ENCODE data around the gene LRSAM1. TPM values are rescaled to one million over a fixed set of nuclear protein-coding genes. Genes with fewer than 3 reads are reported as not detected.

The LRSAM1 gene
- 28.5 TPM for total RNA-seq

GRCh38 chr9:127450830-127451607, at the start of gene LRSAM1, which contains the start of gene RPL12:
Gene LRSAM1, plus strand, starts transcription at chr9:127451510. Its CDS starts 3,018 bp downstream, at chr9:127454528.
Gene RPL12, minus strand, starts transcription at chr9:127451406. Its CDS starts 89 bp downstream, at chr9:127451317.

GRCh38 chr9:127423934-127424675, 27.2 kb upstream of the LRSAM1 start, which contains the start of gene ZNF79:
Gene ZNF79, plus strand, starts transcription at chr9:127424382. Its CDS starts 406 bp downstream, at chr9:127424788.

Small RNA genes within 50 kb of the gene (small RNA-seq; reads per million reads assigned to genes)
- gene RF00019 (ENCODE audit: low replicate concordance) (not detected), gene SNORA65 (ENCODE audit: low replicate concordance) (57.5 reads per million, percentile 94 among the genes with 10 or more reads in this experiment)

Other genes with a start within 250 kb of the LRSAM1 start
- 138 TPM for gene GARNL3, start 186.7 kb upstream of the LRSAM1 start, total RNA-seq
- gene SLC2A8, start 54.3 kb upstream of the LRSAM1 start, total RNA-seq, result 15.3 TPM
- gene ZNF79, start 27.1 kb upstream of the LRSAM1 start, total RNA-seq, result 18.2 TPM
- gene RPL12, start 104 bp upstream of the LRSAM1 start, total RNA-seq, result 817 TPM
- 165 TPM for gene STXBP1, start 160.8 kb downstream of the LRSAM1 start, total RNA-seq